Fibroblast of peridontal ligament (primary cell): ENCODE measurements around the gene PAFAH1B2.
A peak's percentile ranks its signal among the peaks of the same experiment; 100 is the strongest.

ENCODE experiments used
- DNase-seq: peaks from one replicate; pipeline ENCODE4 v3.0.0-alpha.2; 2010; ENCODE audit errors: extremely low read depth

Gene PAFAH1B2

DNA sequence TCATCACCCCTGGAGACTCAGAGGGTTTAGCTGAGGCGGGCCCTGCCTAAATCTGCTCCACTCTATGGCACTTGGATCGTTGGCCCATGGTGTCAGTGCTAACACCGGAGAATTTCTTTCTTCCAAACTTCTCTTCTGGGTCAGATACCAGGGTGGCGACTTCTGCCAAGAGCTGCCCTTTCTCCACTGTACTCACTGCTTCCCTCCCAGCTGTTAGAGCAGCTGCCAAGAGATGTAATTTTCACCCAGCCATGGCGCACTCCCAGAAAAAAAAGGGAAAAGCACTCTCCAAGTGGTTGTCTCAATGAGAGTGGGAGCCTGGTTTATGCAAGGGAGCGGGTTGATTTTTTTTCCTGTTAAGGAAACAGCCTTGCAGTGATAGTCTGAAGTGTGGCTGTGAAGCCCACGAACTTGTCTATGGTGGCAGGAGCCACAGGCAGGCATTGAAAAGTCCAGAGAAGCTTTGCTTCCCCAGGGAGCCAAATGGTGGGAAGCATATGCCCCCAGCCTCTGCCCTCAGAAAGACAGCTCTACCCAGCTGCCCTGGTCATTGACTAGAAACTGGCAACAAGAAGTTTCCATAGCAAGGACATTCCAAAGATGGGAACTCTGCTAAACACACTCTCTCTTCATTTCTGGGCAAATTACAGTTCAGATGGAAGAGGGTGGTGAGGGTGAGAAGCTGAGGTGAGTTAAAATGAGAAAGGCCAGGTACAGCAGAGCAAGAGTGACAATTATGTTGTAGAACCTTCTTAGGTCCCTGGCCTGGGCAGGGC is 77.1 kb downstream of the PAFAH1B2 start:
- peak; percentile 78 for DNase-seq

DNA sequence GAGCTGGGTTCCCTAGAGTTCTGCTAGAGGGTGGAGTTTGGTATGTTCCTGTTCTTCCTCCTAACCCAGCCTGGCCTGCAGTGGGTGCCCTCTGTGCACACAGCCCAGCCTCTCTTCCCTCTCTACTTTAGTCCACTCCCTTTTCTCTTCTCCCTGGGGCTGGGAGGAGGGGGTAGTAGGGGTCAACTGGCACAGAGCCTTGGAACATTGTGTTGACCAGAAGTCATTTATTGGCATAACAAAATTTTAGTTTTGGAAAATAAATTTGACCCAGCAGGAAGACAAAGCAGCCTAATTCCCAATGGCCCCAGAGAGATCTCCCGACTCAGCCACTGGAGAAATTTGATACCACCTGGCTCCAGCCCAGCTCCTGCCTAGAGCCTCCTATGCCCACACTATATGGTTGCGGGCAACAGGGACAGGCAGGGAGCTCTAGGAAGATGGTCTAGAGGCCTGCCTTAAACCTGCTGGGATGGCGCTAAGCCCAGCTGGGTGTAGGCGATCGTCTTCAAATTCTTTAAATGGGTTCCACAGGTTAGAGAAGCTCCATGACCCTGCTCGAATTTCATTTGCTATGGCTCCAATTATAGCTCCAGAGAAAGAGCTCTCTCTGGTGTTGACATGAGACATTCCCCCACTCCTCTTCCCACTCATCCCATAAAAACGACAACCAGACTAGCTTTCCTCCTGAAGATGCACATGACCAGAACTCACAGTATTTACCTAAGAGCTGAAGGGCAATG is 77.9 kb downstream of the PAFAH1B2 start:
- peak; percentile 79 for DNase-seq

DNA sequence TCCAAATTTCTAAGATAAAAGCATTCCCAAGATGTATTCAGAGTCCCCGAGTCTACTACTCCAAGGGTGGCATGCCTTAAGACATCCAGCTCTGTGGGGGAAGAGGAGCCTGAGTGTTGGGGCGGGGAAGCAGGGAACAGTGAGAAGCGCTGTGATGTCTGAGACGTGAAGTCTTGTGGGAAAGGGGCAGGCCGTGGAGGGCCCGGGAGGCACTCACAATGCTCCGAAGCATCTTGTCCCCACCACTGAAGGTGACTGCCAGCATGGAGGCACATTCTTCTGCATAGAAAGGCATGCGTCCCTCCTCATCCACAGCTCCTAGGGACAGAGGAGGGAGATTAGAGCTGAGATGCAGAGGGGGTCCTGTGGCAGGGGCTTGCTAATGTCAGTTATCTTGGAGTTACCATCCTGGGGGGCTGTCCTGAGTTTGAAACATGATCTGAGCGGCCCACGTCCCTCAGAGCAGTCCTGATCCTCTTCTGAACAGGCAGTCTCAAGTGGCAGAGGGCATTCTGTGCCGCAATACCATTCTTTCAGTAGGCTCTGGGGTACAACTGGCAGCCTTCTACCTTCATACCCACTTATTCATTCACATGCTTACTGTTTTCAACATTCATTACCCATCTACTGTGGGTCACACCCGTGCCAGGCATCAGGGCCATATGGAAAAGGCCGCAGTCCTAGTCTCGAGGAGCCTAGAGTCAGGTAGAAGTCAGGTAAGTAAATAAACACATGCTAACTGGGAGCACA is 79.1 kb downstream of the PAFAH1B2 start:
- no peak for DNase-seq

DNA sequence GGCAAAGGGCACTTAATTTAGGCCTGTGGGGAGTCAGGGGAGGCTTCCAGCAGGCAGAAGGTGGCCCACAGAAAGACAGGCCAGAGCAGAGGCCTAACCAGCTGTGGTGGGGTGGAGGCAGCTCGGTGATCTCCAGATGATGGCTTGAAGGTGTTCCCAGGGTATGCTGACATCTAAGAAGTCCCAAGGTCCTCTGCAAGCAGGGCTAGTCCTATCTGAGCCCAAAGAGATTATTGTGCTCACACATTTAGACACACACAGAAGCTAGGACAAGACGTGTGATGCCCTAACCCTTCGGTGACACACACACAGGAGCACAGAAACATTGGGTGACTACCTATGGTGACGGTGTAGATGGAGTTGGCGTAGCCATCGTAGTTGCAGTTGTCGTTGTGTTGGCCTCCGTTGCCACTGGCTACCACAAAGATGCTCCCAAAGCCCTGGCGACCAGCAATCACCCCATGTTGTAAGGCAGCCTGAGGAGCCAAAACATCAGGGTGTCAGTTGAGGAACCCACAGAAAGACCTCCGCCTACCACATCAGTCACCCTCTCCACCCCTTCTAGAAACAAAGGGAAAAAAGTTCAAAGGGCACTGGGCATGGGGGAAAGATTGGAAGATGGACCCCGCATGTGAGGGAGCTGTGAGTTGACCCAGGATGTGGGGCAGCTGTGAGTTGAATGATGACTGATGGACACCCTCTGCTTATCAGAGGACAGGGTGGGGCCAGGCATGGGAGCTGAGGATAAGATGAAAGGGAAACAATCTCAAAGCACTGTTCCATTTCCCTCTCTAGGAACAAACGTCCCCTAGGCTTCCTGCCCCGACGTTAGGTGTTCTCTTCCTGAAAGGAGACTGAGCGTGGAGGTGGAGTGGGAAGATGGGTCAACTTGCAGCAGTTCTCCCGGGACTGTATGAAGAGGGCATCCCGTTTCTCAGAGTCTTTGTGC is 79.9 kb downstream of the PAFAH1B2 start:
- DNase-seq, result no peak

DNA sequence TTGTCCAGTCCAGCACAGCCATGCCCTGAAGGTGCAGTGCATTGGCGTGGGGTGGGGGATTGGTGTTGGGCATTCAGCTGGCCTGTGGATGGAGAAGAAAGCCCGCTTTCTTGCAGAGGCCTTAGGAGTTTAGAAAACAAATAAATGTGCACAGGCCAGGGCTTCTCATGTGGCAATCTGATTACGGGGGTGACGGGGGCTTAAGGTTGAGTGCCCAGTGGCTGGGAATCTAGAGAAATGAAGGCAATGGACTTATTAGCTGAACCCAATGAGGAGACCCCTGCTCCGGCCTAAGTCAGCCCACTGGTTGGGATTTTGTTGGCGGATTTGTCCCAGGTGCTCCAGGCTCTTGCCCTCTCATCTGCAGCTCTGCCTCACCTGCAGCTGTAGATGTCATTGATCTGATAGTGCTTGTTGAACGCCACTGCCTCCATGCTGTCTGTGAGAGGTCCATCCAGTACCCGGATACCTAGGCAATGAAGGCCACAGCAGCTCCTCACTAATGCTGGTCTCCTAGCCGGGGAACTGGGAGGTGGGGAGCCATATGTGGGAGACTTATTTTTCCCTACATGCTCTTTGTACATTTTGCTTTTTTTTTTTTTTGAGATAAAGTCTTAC is 81.6 kb downstream of the PAFAH1B2 start:
- no peak for DNase-seq
